IMR-90 (cell line): Measurements from ENCODE around the gene STK40. TPM values are rescaled to one million over a fixed set of nuclear protein-coding genes. Genes with fewer than 3 reads are reported as not detected.

Experiments used
- ATAC-seq: fragments of 200-7000 bp; cut with Tn5 transposase; 2 replicates; pipeline ENCODE4 v1.9.1; 2020; ENCODE audit warnings: low read depth, mild to moderate bottlenecking, moderate library complexity
- BruUV-seq: library from RNA; stranded (reverse); fragments of 400-500 nt; replicated peaks from 2 replicates; lab custom pipeline; 2021; lab: Mats Ljungman, UMichigan
- CTCF ChIA-PET: fragments of 300-600 bp; formaldehyde crosslinking; extraction: SDS; loops from one replicate; lab custom pipeline; 2021; ENCODE audit warnings: antibody characterized with exemption; lab: Yijun Ruan, JAX
- POLR2A ChIA-PET: fragments of 300-600 bp; sonication (Branson Sonifier 250); formaldehyde crosslinking; loops from one replicate; lab custom pipeline; 2022; ENCODE audit warnings: antibody characterized with exemption; ENCODE audit not compliant: unreplicated experiment; lab: Charles Lee
- DNase-seq: peaks from one replicate; pipeline ENCODE4 v3.0.0; 2013
- H2AFZ ChIP-seq: replicated peaks from 2 replicates; pipeline ENCODE3; 2013; ENCODE audit warnings: low read length, mild to moderate bottlenecking; ENCODE audit not compliant: poor library complexity
- H2AK5ac ChIP-seq: 2 replicates; pipeline ENCODE4 v1.6.1; 2013; ENCODE audit warnings: low read depth, low read length, inconsistent platforms
- H2AK9ac ChIP-seq: replicated peaks from 2 replicates; pipeline ENCODE3; 2013; ENCODE audit warnings: mild to moderate bottlenecking, low read depth, low read length, moderate library complexity; ENCODE audit not compliant: poor library complexity
- H2BK120ac ChIP-seq: 2 replicates; pipeline ENCODE4 v1.6.1; 2013; ENCODE audit warnings: low read depth, low read length, inconsistent platforms
- H2BK15ac ChIP-seq: 3 replicates; pipeline ENCODE4 v1.6.1; 2013; ENCODE audit warnings: low read depth, low read length, inconsistent platforms
- H2BK20ac ChIP-seq: 2 replicates; pipeline ENCODE4 v1.6.1; 2013; ENCODE audit warnings: low read depth, mild to moderate bottlenecking, inconsistent platforms, low read length, moderate library complexity
- H2BK5ac ChIP-seq: 2 replicates; pipeline ENCODE4 v1.6.1; 2013; ENCODE audit warnings: mild to moderate bottlenecking, low read depth, low read length, inconsistent platforms; ENCODE audit not compliant: poor library complexity, severe bottlenecking
- H3K14ac ChIP-seq: replicated peaks from 2 replicates; pipeline ENCODE4 v1.6.1; 2013; ENCODE audit warnings: low read depth, low read length, inconsistent platforms
- H3K18ac ChIP-seq: 2 replicates; pipeline ENCODE4 v1.6.1; 2013; ENCODE audit warnings: low read depth, low read length, control low read depth
- H3K23ac ChIP-seq: 2 replicates; pipeline ENCODE4 v1.6.1; 2013; ENCODE audit warnings: low read depth, low read length, inconsistent platforms
- H3K27ac ChIP-seq: 2 replicates; pipeline ENCODE4 v1.5.1; 2013; ENCODE audit warnings: mild to moderate bottlenecking, control low read depth, low read length; ENCODE audit not compliant: insufficient read depth
- H3K27me3 ChIP-seq: 2 replicates; pipeline ENCODE4 v1.6.1; 2013; ENCODE audit warnings: low read length; ENCODE audit not compliant: control insufficient read depth, insufficient read depth
- H3K36me3 ChIP-seq: 2 replicates; pipeline ENCODE4 v1.6.1; 2013; ENCODE audit warnings: low read length, mixed read lengths; ENCODE audit not compliant: control insufficient read depth, insufficient read depth
- H3K4ac ChIP-seq: 2 replicates; pipeline ENCODE4 v1.6.1; 2013; ENCODE audit warnings: low read depth, low read length, inconsistent platforms
- H3K4me1 ChIP-seq: 2 replicates; pipeline ENCODE4 v1.6.1; 2013; ENCODE audit warnings: low read length, mixed read lengths; ENCODE audit not compliant: control insufficient read depth, insufficient read depth
- H3K4me2 ChIP-seq: 2 replicates; pipeline ENCODE4 v1.6.1; 2013; ENCODE audit warnings: low read depth, mild to moderate bottlenecking, control low read depth, low read length, moderate library complexity
- H3K4me3 ChIP-seq: 2 replicates; pipeline ENCODE4 v1.5.1; 2013; ENCODE audit warnings: low read depth, mild to moderate bottlenecking, control low read depth, low read length, moderate library complexity; ENCODE audit not compliant: insufficient read depth
- H3K56ac ChIP-seq: 2 replicates; pipeline ENCODE4 v1.6.1; 2013; ENCODE audit warnings: low read length, inconsistent platforms; ENCODE audit not compliant: insufficient read depth; ENCODE audit errors: extremely low read depth
- H3K79me1 ChIP-seq, 2 experiments: 2 replicates each; pipeline ENCODE4 v1.6.1; 2013; ENCODE audit warnings: low read length in 2 of 2, inconsistent platforms in 1 of 2, low read depth in 1 of 2
- H3K9ac ChIP-seq: 2 replicates; pipeline ENCODE4 v1.6.1; 2013; ENCODE audit warnings: low read depth, low read length, control low read depth
- H3K9me1 ChIP-seq: 2 replicates; pipeline ENCODE4 v1.6.1; 2013; ENCODE audit warnings: low read length, inconsistent platforms; ENCODE audit not compliant: insufficient read depth
- H3K9me3 ChIP-seq: 2 replicates; pipeline ENCODE4 v1.6.1; 2013; ENCODE audit warnings: low read length; ENCODE audit not compliant: control insufficient read depth, insufficient read depth
- H4K20me1 ChIP-seq: 2 replicates; pipeline ENCODE4 v1.6.1; 2013; ENCODE audit warnings: low read length, inconsistent platforms; ENCODE audit not compliant: insufficient read depth
- H4K5ac ChIP-seq: 2 replicates; pipeline ENCODE4 v1.6.1; 2013; ENCODE audit warnings: mild to moderate bottlenecking, low read depth, low read length, control low read depth
- H4K8ac ChIP-seq, 2 experiments: 2 replicates each; pipeline ENCODE4 v1.6.1; 2013; ENCODE audit warnings: low read depth in 2 of 2, low read length in 2 of 2, control low read depth in 1 of 2, inconsistent platforms in 1 of 2
- H4K91ac ChIP-seq: 2 replicates; pipeline ENCODE4 v1.6.1; 2013; ENCODE audit warnings: low read depth, low read length, inconsistent platforms; ENCODE audit not compliant: insufficient read depth
- CHD1 ChIP-seq: IDR thresholded peaks from 2 replicates; pipeline ENCODE4 v1.6.1; 2012; ENCODE audit warnings: low read depth, low read length, improper control_type of control experiment
- ELK1 ChIP-seq: fragments of 150-350 bp; IDR thresholded peaks from 2 replicates; pipeline ENCODE4 v1.6.1; 2016; ENCODE audit warnings: low read depth, mild to moderate bottlenecking, low read length, moderate library complexity, borderline replicate concordance
- FOS ChIP-seq: fragments of 150-350 bp; IDR thresholded peaks from 2 replicates; pipeline ENCODE4 v1.6.1; 2016; ENCODE audit warnings: low read depth, low read length
- MXI1 ChIP-seq: IDR thresholded peaks from 2 replicates; pipeline ENCODE4 v1.6.1; 2012; ENCODE audit warnings: low read depth, mild to moderate bottlenecking, low read length, moderate library complexity, borderline replicate concordance
- NFE2L2 ChIP-seq: fragments of 150-350 bp; IDR thresholded peaks from 2 replicates; pipeline ENCODE4 v1.6.1; 2016; ENCODE audit warnings: low read depth, mild to moderate bottlenecking, low read length
- POLR2A ChIP-seq: IDR thresholded peaks from 2 replicates; pipeline ENCODE4 v1.6.1; 2012; ENCODE audit warnings: mild to moderate bottlenecking, low read depth, low read length
- RAD21 ChIP-seq: IDR thresholded peaks from 2 replicates; pipeline ENCODE4 v1.6.1; 2012; ENCODE audit warnings: low read length, improper control_type of control experiment
- RCOR1 ChIP-seq: IDR thresholded peaks from 2 replicates; pipeline ENCODE4 v1.6.1; 2012; ENCODE audit warnings: mild to moderate bottlenecking, low read length, improper control_type of control experiment; ENCODE audit not compliant: insufficient replicate concordance
- RFX5 ChIP-seq: IDR thresholded peaks from 2 replicates; pipeline ENCODE4 v1.8.0; 2012; ENCODE audit warnings: low read depth, mild to moderate bottlenecking, low read length, moderate library complexity
- USF2 ChIP-seq: fragments of 150-350 bp; IDR thresholded peaks from 2 replicates; pipeline ENCODE4 v1.6.1; 2017; ENCODE audit warnings: mild to moderate bottlenecking, antibody characterized with exemption, low read length, low read depth
- WGBS, 2 experiments: methylation state at CpG; one replicate each; pipeline versions ENCODE4 v1.1.5 to v1.1.7; 2013; ENCODE audit warnings: missing lambda C conversion rate in 2 of 2; ENCODE audit not compliant: insufficient read length in 1 of 2; ENCODE audit errors: extremely low coverage in 2 of 2; 5-methylcytosine and 5-hydroxymethylcytosine counted together
- dilution Hi-C: fragments of 300-500 bp; cut with HindIII; formaldehyde crosslinking; loops from one replicate; pipeline ENCODE4 v1.14.3; 2018; ENCODE audit warnings: low sequenced_read_pairs; ENCODE audit not compliant: unreplicated experiment
- in situ Hi-C: fragments of 300-500 bp; cut with MboI; formaldehyde crosslinking; loops from 3 replicates; pipeline ENCODE4 v1.14.3; 2019; ENCODE audit warnings: low sequenced_read_pairs, inconsistent platforms, mixed read lengths
- intact Hi-C: fragments of 100-400 bp; cut with micrococcal nuclease; formaldehyde crosslinking; loops from 2 replicates; pipeline ENCODE4 v1.10.0; 2022
- polyA plus RNA-seq, 3 experiments: library from polyadenylated mRNA; depleted of rRNA; stranded (reverse); fragments of >200 nt; gene quantifications; 2 replicates each; pipeline ENCODE4 v1.2.3, GENCODE V29; 2012; ENCODE audit warnings: low replicate concordance in 1 of 3
- total RNA-seq: library from RNA; depleted of rRNA; stranded (reverse); fragments of >200 nt; gene quantifications from 2 replicates; pipeline ENCODE4 v1.2.3, GENCODE V29; 2012

Gene STK40
- total and polyA plus RNA-seq, 2 of the 4 experiments (the other 2 are of a cell fraction) = 16.0 to 29.9 TPM

GRCh38 chr1:36351227-36351977 lies 34.3 kb downstream of the STK40 start:
- no TSS peak for BruUV-seq
- peak overlapping the region; percentile 99 for H2AK5ac ChIP-seq
- H3K36me3 ChIP-seq = peaks cover 49% of the 10 kb centered on the region
- no peak overlapping the region for H3K4me3 ChIP-seq
- H2BK120ac ChIP-seq = peak overlapping the region; percentile 99
- peak overlapping the region; percentile 86 for H2AFZ ChIP-seq
- H2AK9ac ChIP-seq = peak overlapping the region; percentile 100
- peak overlapping the region; percentile 100 for H3K4ac ChIP-seq
- ChIA-PET CTCF (interaction anchor here (1.0 to 3.2 kb wide), 4 partner anchors 9 to 28 kb away, joined by 4 to 18 read pairs (median 10); partner anchors contain the start of gene EVA1B), POLR2A (interaction anchor here (1.2 to 1.7 kb wide), 2 partner anchors 35 to 202 kb away, joined by 3 to 5 read pairs; partner anchors contain the start of gene TRAPPC3)
- intact Hi-C loops = loop anchor here (2.0 kb wide), 2 partner anchors 29 to 69 kb away; partner anchors contain the start of gene EVA1B
- H3K79me1 ChIP-seq = peaks cover 13 to 71% of the 10 kb centered on the region in 2 experiments; a peak in 3 of 4 replicates
- peak overlapping the region; percentile 98 for H3K14ac ChIP-seq
- H3K4me1 ChIP-seq = peaks cover 45% of the 10 kb centered on the region
- H2BK20ac ChIP-seq = peak overlapping the region; percentile 98
- H3K9ac ChIP-seq = peak overlapping the region; percentile 50
- in situ Hi-C loops = no loop called here
- H4K8ac ChIP-seq = peak overlapping the region; percentile 78 to 98
- DNase-seq (peak; percentile 86), ATAC-seq (peak; percentile 66)
- H3K18ac ChIP-seq = peak overlapping the region; percentile 81
- H2BK15ac ChIP-seq = peak overlapping the region; percentile 97
- H4K5ac ChIP-seq = peak overlapping the region; percentile 77
- peak overlapping the region; percentile 53 for H3K4me2 ChIP-seq
- dilution Hi-C loops = no loop called here
- H3K23ac ChIP-seq = peak overlapping the region; percentile 99
- peak overlapping the region; percentile 91 for H3K27ac ChIP-seq
- no peaks in the 10 kb centered on the region for H3K9me3 ChIP-seq
- H4K91ac ChIP-seq = peak overlapping the region; percentile 100
- no peaks in the 10 kb centered on the region for H4K20me1 ChIP-seq
- peaks cover 37% of the 10 kb centered on the region for H3K9me1 ChIP-seq
- H3K27me3 ChIP-seq = no peaks in the 10 kb centered on the region
- whole genome bisulfite sequencing, 2 experiments = no CpG with 5 or more reads among the region's 14 CpGs
- peak overlapping the region; percentile 99 for H2BK5ac ChIP-seq
- H3K56ac ChIP-seq = peak overlapping the region; percentile 97
- TF ChIP-seq USF2 (peak; percentile 41; the same call in 1 of the 2 replicates), FOS (peak; percentile 30; the same call in 1 of the 2 replicates), RCOR1 (peak; percentile 73), MXI1 (peak; percentile 85; the same call in 1 of the 2 replicates), CHD1 (no peak), ELK1 (no peak), RFX5 (no peak), NFE2L2 (no peak; the same call in 1 of the 2 replicates), RAD21 (peak; percentile 10; the same call in 1 of the 2 replicates), POLR2A (0 out of 2 replicates have a peak, but pooled peaks have one; percentile 25)
